HepG2 (cell line): ENCODE measurements around the gene PNKD. TPM values are rescaled to one million over a fixed set of nuclear protein-coding genes. Genes with fewer than 3 reads are reported as not detected.

Experiments
- ATM ChIP-seq: fragments of 450-650 bp; IDR thresholded peaks from 2 replicates; pipeline ENCODE4 v1.7.1; 2017; ENCODE audit warnings: mild to moderate bottlenecking, borderline replicate concordance
- CENPBD1 ChIP-seq: sonication (generic); formaldehyde crosslinking; IDR thresholded peaks from 2 replicates; pipeline ENCODE4 v1.8.0; 2022; ENCODE audit warnings: missing genetic modification reagents, low read depth, mild to moderate bottlenecking, borderline replicate concordance
- EED ChIP-seq: sonication (generic); formaldehyde crosslinking; IDR thresholded peaks from 2 replicates; pipeline ENCODE4 v1.5.0; 2020; ENCODE audit warnings: mild to moderate bottlenecking, missing genetic modification reagents
- FOXA1 ChIP-seq, 2 experiments: fragments of 450-650 bp in 1 of 2; sonication (generic) in 1 of 2; formaldehyde crosslinking in 1 of 2; IDR thresholded peaks; 2 replicates each; pipeline versions ENCODE4 v1.4.0 to v1.6.1; 2016 to 2020; ENCODE audit warnings: missing genetic modification reagents in 1 of 2
- FOXA3 ChIP-seq: IDR thresholded peaks from 2 replicates; pipeline ENCODE4 v1.6.1; 2016; ENCODE audit warnings: missing genetic modification reagents, missing compliant biosample characterization
- FOXM1 ChIP-seq: sonication (generic); formaldehyde crosslinking; IDR thresholded peaks from 2 replicates; pipeline ENCODE4 v1.5.0; 2020; ENCODE audit warnings: missing genetic modification reagents
- HNRNPLL ChIP-seq: fragments of 200-400 bp; formaldehyde crosslinking; IDR thresholded peaks from 2 replicates; pipeline ENCODE4 v1.6.1; 2017; ENCODE audit warnings: mild to moderate bottlenecking, low read depth, low read length; ENCODE audit not compliant: poor library complexity, severe bottlenecking
- JUN ChIP-seq: sonication (generic); formaldehyde crosslinking; IDR thresholded peaks from 2 replicates; pipeline ENCODE4 v1.4.0; 2020; ENCODE audit warnings: mild to moderate bottlenecking, missing genetic modification reagents
- NR0B2 ChIP-seq: sonication (generic); formaldehyde crosslinking; IDR thresholded peaks from 2 replicates; pipeline ENCODE4 v1.4.0; 2020; ENCODE audit warnings: mild to moderate bottlenecking, missing genetic modification reagents
- RELA ChIP-seq: sonication (generic); formaldehyde crosslinking; IDR thresholded peaks from 2 replicates; pipeline ENCODE4 v1.4.0; 2020; ENCODE audit warnings: missing genetic modification reagents
- SP140L ChIP-seq: sonication (generic); formaldehyde crosslinking; IDR thresholded peaks from 2 replicates; pipeline ENCODE4 v1.4.0; 2020; ENCODE audit warnings: missing genetic modification reagents, borderline replicate concordance
- TEAD2 ChIP-seq: sonication (generic); formaldehyde crosslinking; IDR thresholded peaks from 2 replicates; pipeline ENCODE4 v1.9.0; 2021; ENCODE audit warnings: missing genetic modification reagents
- YEATS2 ChIP-seq: sonication (generic); formaldehyde crosslinking; IDR thresholded peaks from 2 replicates; pipeline ENCODE4 v1.4.0; 2020; ENCODE audit warnings: missing genetic modification reagents, borderline replicate concordance
- ZNF225 ChIP-seq: sonication (generic); formaldehyde crosslinking; IDR thresholded peaks from 2 replicates; pipeline ENCODE4 v1.4.0; 2020; ENCODE audit warnings: mild to moderate bottlenecking, missing genetic modification reagents
- ZNF317 ChIP-seq: sonication (generic); formaldehyde crosslinking; IDR thresholded peaks from 2 replicates; pipeline ENCODE4 v1.5.0; 2020; ENCODE audit warnings: mild to moderate bottlenecking, missing genetic modification reagents
- ZNF326 ChIP-seq: sonication (generic); formaldehyde crosslinking; IDR thresholded peaks from 2 replicates; pipeline ENCODE4 v1.4.0; 2020; ENCODE audit warnings: missing genetic modification reagents, borderline replicate concordance
- ZNF569 ChIP-seq: sonication (generic); formaldehyde crosslinking; IDR thresholded peaks from 2 replicates; pipeline ENCODE4 v1.5.0; 2020; ENCODE audit warnings: mild to moderate bottlenecking, missing genetic modification reagents, moderate library complexity, borderline replicate concordance
- ZNF616 ChIP-seq: sonication (generic); formaldehyde crosslinking; IDR thresholded peaks from 2 replicates; pipeline ENCODE4 v1.5.0; 2020; ENCODE audit warnings: low read depth, mild to moderate bottlenecking, missing genetic modification reagents
- ZSCAN5A ChIP-seq: sonication (generic); formaldehyde crosslinking; IDR thresholded peaks from 2 replicates; pipeline ENCODE4 v1.8.0; 2022; ENCODE audit warnings: mild to moderate bottlenecking, missing genetic modification reagents, borderline replicate concordance
- polyA plus RNA-seq, 8 experiments: library from polyadenylated mRNA; depleted of rRNA in 3 of 8; stranded (reverse) in 7 of 8; unstranded in 1 of 8; fragments of >200 nt; fragmentation: Illumina TruSeq in 4 of 8; extraction: Trizol in 4 of 8; gene quantifications; 2 replicates each; pipeline versions ENCODE4 v1.2.1 to v1.2.3, GENCODE V29; 2011 to 2016; ENCODE audit warnings: low read depth in 4 of 8, missing spikeins in 1 of 8, mixed read lengths in 1 of 8; ENCODE audit not compliant: insufficient read depth in 1 of 8
- total RNA-seq, 5 experiments: library from RNA; depleted of rRNA; stranded (reverse); fragments of >200 nt; fragmentation: Illumina TruSeq; extraction: Trizol; gene quantifications; 2 replicates each; pipeline ENCODE4 v1.2.3, GENCODE V29; 2016; ENCODE audit warnings: low read depth in 1 of 5
- TF ChIP-seq, protein P1 (sequence below): sonication (generic); formaldehyde crosslinking; IDR thresholded peaks from 2 replicates; pipeline ENCODE4 v1.9.0; 2021; ENCODE audit warnings: missing genetic modification reagents, borderline replicate concordance
- TF ChIP-seq, protein P2 (sequence below): sonication (generic); formaldehyde crosslinking; IDR thresholded peaks from 2 replicates; pipeline ENCODE4 v1.8.0; 2022; ENCODE audit warnings: mild to moderate bottlenecking, missing genetic modification reagents, moderate library complexity
- TF ChIP-seq, protein P3 (sequence below): IDR thresholded peaks from 2 replicates; pipeline ENCODE4 v1.6.1; 2018; ENCODE audit warnings: missing genetic modification reagents

PNKD gene
- total and polyA plus RNA-seq, 2 of the 13 experiments (the other 11 are each of a cell fraction or from before 2014, with no cell fraction given): 55.9 to 80.4 TPM

- 0 out of 2 replicates have a peak, but pooled peaks have one; percentile 52 for TF ChIP-seq ZNF225 (CRISPR knock-in tag)
- no peak for TF ChIP-seq FOXA1 (IDR thresholded peaks at IDR 0.05)
- TF ChIP-seq FOXA1 (CRISPR knock-in tag; IDR thresholded peaks at IDR 0.05): peak; percentile 35; the same call in 1 of the 2 replicates
- TF ChIP-seq FOXM1 (CRISPR knock-in tag): no peak
- TF ChIP-seq, protein P1, sequence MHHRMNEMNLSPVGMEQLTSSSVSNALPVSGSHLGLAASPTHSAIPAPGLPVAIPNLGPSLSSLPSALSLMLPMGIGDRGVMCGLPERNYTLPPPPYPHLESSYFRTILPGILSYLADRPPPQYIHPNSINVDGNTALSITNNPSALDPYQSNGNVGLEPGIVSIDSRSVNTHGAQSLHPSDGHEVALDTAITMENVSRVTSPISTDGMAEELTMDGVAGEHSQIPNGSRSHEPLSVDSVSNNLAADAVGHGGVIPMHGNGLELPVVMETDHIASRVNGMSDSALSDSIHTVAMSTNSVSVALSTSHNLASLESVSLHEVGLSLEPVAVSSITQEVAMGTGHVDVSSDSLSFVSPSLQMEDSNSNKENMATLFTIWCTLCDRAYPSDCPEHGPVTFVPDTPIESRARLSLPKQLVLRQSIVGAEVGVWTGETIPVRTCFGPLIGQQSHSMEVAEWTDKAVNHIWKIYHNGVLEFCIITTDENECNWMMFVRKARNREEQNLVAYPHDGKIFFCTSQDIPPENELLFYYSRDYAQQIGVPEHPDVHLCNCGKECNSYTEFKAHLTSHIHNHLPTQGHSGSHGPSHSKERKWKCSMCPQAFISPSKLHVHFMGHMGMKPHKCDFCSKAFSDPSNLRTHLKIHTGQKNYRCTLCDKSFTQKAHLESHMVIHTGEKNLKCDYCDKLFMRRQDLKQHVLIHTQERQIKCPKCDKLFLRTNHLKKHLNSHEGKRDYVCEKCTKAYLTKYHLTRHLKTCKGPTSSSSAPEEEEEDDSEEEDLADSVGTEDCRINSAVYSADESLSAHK: peak; percentile 100
- TF ChIP-seq FOXA3 (CRISPR knock-in tag): 0 out of 2 replicates have a peak, but pooled peaks have one; percentile 70
- no peak for TF ChIP-seq EED (CRISPR knock-in tag)
- peak; percentile 40; the same call in 1 of the 2 replicates for TF ChIP-seq ZNF569 (CRISPR knock-in tag)
- no peak for TF ChIP-seq ATM
- TF ChIP-seq ZNF317 (CRISPR knock-in tag): peak; percentile 53; the same call in 1 of the 2 replicates
- TF ChIP-seq ZNF326 (CRISPR knock-in tag): peak; percentile 89; the same call in 1 of the 2 replicates
- TF ChIP-seq TEAD2: 0 out of 2 replicates have a peak, but pooled peaks have one; percentile 47
- TF ChIP-seq ZSCAN5A (CRISPR knock-in tag): no peak
- peak; percentile 81; the same call in 1 of the 2 replicates for TF ChIP-seq YEATS2 (CRISPR knock-in tag)
- no peak for TF ChIP-seq CENPBD1 (CRISPR knock-in tag)
- TF ChIP-seq, protein P2, sequence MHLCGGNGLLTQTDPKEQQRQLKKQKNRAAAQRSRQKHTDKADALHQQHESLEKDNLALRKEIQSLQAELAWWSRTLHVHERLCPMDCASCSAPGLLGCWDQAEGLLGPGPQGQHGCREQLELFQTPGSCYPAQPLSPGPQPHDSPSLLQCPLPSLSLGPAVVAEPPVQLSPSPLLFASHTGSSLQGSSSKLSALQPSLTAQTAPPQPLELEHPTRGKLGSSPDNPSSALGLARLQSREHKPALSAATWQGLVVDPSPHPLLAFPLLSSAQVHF (CRISPR knock-in tag): no peak
- TF ChIP-seq HNRNPLL: peak; percentile 66
- TF ChIP-seq SP140L: 0 out of 2 replicates have a peak, but pooled peaks have one; percentile 53
- peak; percentile 66; the same call in 1 of the 2 replicates for TF ChIP-seq ZNF616 (CRISPR knock-in tag)
- peak; percentile 81 for TF ChIP-seq JUN (CRISPR knock-in tag)
- TF ChIP-seq, protein P3, sequence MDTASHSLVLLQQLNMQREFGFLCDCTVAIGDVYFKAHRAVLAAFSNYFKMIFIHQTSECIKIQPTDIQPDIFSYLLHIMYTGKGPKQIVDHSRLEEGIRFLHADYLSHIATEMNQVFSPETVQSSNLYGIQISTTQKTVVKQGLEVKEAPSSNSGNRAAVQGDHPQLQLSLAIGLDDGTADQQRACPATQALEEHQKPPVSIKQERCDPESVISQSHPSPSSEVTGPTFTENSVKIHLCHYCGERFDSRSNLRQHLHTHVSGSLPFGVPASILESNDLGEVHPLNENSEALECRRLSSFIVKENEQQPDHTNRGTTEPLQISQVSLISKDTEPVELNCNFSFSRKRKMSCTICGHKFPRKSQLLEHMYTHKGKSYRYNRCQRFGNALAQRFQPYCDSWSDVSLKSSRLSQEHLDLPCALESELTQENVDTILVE (CRISPR knock-in tag): peak; percentile 93
- no peak for TF ChIP-seq NR0B2 (CRISPR knock-in tag)
- TF ChIP-seq RELA: peak; percentile 48; the same call in 1 of the 2 replicates
Observed at GRCh38 chr2:218395826-218396687, 125.7 kb downstream of the PNKD start (continued).
